Stimulated activated CD4-positive, alpha-beta T cell treated with anti-CD3 and anti-CD28 coated beads, Interleukin-1b, Interleukin-23, amount 100 ng/mL, for 48 hours (primary cell): ENCODE results near the gene PHEX.

Source experiments
- DNase-seq: peaks from one replicate; pipeline ENCODE4 v3.0.0-alpha.2; 2020

Gene PHEX

DNA sequence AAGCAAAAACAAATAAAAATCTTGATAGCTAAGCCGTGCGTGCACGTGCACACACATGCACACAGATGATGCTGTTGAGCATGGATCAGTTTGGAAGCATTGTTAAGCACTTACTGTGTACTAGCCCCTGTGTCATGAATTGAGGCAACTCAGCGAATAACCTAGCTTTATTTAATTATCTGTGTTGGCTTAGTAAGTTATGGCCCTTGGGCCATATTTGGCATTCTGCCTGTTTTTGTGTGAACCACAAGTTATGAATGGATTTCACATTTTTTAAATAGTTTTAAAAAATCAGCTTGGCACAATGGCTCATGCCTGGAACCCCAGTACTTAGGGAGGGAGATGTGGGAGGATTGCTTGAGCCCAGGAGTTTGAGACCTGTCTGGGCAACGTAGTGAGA is 126.9 kb downstream of the PHEX start:
- DNase-seq = no peak

- DNase-seq = no peak
Observed at GRCh38 chrX:22163326-22163725, 131.2 kb downstream of the PHEX start.

DNA sequence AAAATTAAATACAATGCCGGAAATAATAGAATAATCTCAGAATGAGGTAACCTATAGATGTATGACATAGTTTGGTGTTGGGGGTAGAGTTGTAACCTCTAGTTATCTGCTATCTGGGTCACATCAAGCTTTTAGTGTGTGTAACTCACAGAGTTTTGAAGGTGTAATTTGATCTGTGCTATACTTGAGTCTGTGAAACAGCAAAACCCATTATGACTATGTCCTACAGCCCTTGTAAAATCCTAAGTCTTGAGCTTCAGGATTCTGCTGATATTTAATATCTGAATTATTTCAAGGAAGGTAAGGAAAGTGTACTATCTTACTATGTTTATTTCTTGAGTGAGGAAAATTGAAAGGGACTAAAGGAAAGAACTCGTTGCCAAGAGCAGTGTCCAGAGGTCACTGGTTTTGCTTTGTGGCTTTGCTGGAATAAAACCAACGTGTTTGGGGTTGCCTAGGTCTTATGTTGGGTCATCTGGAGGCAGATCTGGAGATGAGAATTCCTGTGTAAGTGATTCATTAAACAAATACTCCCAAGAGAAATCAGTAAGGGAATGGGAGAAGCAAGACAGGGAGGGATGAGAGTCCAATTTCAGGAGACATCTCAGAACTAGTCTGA is 132.8 kb downstream of the PHEX start:
- DNase-seq = no peak

- DNase-seq = no peak
Observed at GRCh38 chrX:22165732-22166457, 133.8 kb downstream of the PHEX start.

GRCh38 chrX:22171287-22172060 is 139.3 kb downstream of the PHEX start:
- DNase-seq = no peak

DNA sequence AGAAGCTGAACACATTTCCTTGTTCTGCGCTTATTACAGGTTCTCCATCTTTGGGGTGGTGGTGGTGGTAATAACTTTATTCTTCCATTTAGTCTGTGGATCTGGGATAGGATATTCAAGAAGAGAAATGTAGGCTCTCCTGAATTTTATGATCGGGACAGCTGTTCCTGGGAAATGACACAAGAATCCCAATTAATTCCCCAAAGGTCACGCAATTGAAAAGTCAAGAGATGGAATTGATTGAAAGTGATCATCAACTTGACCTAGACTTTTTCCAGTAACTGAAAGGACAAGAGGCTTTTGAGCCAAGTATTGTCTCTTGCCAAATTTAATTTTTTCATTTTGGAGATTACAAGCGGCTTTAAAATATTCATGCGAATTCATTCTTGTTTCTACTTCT is 141.8 kb downstream of the PHEX start:
- DNase-seq = no peak

- no peak for DNase-seq
Observed at GRCh38 chrX:22177950-22178515, 145.9 kb downstream of the PHEX start.

DNA sequence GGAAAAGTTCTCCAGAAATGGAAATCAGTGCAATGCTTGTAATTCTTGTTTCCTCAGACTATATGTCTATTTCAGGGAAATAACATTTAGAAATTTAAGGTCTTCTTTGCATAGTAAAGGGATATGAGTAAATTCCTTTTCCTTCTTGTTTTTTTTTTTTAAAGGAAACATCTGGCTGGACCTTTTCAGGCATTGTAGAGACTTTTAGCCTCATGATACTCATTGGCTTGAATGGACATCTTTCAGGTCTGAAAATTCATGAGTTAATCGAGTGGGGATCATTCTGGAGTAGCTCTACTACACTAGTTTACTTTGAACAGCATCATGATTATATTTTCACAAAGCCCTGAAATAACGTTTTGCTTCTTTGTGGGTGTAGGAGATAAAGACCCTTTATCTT is 152.0 kb downstream of the PHEX start:
- DNase-seq = no peak

- no peak for DNase-seq
Observed at GRCh38 chrX:22186165-22186564, 154.0 kb downstream of the PHEX start.

- peak; percentile 49 for DNase-seq
Observed at GRCh38 chrX:22192419-22193060, 160.4 kb downstream of the PHEX start.

DNA sequence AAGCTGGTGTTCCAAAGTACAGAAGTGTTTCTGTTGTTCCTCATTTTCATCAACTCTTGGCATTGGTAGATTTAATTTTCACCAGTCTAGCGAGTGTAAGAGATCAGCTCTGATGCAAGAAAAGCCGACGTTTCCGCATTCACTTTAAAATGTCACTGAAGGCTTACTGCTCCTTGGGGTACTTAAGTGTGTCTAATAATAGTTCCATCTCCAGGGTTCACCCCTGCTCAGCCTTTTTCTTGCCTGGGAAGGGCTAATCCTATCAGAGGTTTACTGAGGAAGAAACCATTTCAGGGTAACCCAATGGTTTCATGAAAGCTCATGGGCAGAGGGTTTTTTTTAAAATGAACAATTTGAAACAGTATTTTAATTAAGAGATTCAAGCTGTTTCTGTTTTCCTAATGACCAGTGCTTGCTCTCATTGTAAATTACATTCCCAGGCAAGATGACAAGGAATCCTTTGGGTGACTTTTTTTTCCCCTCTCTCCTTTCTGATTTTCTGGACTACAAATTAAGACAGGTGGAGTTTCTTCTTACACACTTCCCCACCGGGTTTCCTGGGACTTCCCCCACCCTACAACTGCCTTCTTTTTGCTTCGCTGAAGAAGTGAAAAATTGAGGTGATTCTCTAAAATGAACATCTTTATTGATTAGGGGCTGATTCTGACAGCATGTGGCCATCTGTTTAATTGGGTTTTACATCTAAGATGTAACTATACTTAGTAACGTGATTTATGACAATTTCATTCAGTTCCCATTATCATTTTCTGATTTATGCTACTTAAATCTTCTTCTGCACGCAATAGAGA is 161.9 kb downstream of the PHEX start:
- no peak for DNase-seq

- DNase-seq = no peak
Observed at GRCh38 chrX:22194660-22194945, 162.5 kb downstream of the PHEX start.

GRCh38 chrX:22196149-22196548 is 164.0 kb downstream of the PHEX start:
- no peak for DNase-seq

DNA sequence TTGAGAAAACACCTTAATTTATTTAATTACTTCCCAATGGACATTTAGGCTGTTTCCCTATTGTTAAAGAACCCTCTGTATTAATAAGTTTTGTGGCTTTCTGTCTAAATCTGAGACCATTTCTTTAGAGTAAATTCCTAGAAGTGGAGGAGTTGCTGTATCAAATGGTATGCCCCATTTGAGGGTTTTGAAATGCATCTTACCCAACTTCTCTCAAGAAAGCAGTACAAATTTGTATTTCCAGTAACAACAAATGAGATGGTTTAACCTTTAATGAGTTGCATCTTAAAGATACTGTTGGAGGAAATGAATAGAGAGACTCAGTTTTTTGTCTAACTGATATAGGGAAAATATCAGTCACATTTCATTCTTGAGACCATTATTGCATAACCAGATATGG is 170.1 kb downstream of the PHEX start:
- DNase-seq = no peak

- no peak for DNase-seq
Observed at GRCh38 chrX:22203186-22203585, 171.1 kb downstream of the PHEX start.

DNA sequence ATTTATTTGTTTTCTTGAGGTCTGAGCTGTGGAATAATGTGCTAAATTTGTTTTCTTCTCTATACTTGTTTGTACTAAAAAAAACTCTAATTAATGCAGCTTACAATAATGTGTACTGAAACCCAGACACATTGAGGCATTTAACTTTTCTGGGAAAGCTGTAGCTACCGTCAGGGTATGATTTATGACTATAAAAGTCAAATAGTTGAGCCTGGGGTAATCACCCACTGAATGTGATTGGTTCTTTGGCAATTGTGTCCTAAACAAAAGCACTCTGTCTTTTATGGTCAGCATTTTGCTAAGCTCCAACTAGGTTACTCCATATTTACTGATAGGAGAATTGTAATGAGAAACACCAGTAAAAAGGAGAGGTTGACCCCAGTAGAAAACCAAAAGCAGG is 174.7 kb downstream of the PHEX start:
- no peak for DNase-seq

GRCh38 chrX:22220941-22221340 is 188.8 kb downstream of the PHEX start:
- no peak for DNase-seq

DNA sequence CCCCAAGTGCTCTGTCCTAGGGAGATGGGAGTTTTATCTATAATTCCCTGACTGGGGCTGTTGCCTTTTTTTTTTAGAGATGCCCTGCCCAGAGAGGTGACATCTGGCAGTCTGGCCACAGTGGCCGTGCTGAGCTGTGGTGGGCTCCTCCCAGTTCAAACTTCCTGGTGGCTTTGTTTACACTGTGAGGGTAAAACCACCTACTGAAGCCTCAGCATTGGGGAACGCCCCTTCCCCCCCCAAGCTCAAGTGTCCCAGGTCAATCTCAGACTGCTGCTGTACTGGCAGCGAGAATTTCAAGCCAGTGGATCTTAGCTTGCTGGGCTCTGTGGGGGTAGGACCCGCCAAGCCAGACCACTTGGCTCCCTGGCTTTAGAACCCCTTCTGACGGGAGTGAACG is 202.3 kb downstream of the PHEX start:
- DNase-seq = no peak

DNA sequence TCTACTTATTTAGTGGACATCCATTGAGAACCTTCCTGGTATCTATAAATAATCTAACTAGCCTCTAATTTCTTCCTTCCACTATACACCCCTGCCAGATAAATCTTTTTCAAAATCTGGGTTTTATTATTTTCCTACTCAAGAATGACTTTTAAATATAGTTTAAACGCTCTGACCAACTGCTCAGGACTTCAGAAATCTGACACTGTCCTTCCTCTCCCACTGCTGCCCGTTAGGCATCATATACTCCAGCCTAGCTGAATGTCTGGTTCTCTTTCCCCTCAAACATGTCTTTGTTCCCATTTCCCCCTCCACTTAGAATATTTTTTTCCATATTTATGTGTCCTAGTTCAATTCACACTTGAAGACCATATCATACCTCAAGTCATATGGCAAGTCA is 205.4 kb downstream of the PHEX start:
- DNase-seq = no peak

DNA sequence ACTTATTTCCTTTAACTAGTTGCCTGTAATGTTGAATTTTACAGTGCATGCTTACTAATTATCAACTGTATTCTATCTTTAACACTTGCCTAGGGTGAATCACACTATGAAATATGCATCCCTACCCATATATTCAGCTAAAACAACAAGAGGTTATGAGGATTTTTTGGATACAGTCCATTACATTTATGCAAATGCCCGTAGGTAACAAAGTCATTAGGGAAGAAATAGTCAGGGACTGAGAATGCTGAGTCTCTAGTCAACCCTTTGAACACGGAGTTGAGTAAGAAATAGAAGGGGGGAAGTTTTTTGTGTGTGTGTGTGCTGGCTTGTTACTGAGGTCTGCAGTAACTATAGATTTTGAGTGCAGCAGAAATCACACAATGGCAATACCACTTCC is 214.5 kb downstream of the PHEX start:
- no peak for DNase-seq

GRCh38 chrX:22247169-22247568 is 215.0 kb downstream of the PHEX start:
- no peak for DNase-seq

DNA sequence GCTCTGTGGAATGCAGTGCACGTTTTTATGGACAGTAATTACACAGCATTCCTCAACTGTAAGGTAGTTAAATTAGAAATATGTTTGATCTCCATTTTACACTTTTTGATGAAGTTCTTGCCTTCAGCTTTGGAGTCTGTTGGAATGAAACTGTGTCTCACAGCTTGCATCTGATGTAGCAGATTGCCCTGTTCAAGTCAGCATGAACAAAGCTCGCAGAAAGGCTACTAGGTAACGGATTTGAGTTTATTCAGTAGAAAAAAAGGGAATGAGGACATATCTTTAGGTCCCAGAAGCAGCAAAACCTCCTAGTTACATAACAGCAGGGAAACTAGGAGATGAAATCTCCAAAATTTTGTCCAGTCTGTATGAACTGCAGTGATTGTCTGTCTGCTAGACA is 216.3 kb downstream of the PHEX start:
- DNase-seq = no peak

- no peak for DNase-seq
Observed at GRCh38 chrX:22249371-22249770, 217.2 kb downstream of the PHEX start.
